Suprapubic skin (tissue), 4 donors: ENCODE results near the gene NPB. TPM values are rescaled to one million over a fixed set of nuclear protein-coding genes. Genes with fewer than 3 reads are reported as not detected.

Experiments
- DNase-seq, 2 donors: peaks; one replicate each; pipeline ENCODE4 v3.0.0-alpha.2; 2019; ENCODE audit warnings: low spot score in 2 of 2
- H3K27ac ChIP-seq: fragments of 200-600 bp; sonication (generic); one replicate; pipeline ENCODE4 v1.5.1; 2019
- H3K27me3 ChIP-seq: fragments of 200-600 bp; sonication (generic); one replicate; pipeline ENCODE4 v1.5.1; 2019
- H3K36me3 ChIP-seq: fragments of 200-600 bp; sonication (generic); one replicate; pipeline ENCODE4 v1.5.1; 2019
- H3K4me1 ChIP-seq: fragments of 200-600 bp; sonication (generic); one replicate; pipeline ENCODE4 v1.5.1; 2019
- H3K4me3 ChIP-seq: fragments of 200-600 bp; sonication (generic); one replicate; pipeline ENCODE4 v1.5.1; 2019; ENCODE audit warnings: mild to moderate bottlenecking
- H3K9me3 ChIP-seq: fragments of 200-600 bp; sonication (generic); one replicate; pipeline ENCODE4 v1.5.1; 2019
- EP300 ChIP-seq: sonication (generic); formaldehyde crosslinking; IDR thresholded peaks from one replicate; pipeline ENCODE4 v1.6.1; 2017; ENCODE audit warnings: antibody characterized with exemption
- POLR2A ChIP-seq, 2 donors: fragments of 450-650 bp; IDR thresholded peaks; one replicate each; pipeline ENCODE4 v1.6.1; 2017; ENCODE audit warnings: antibody characterized with exemption in 2 of 2, mild to moderate bottlenecking in 2 of 2, moderate library complexity in 2 of 2
- POLR2AphosphoS5 ChIP-seq, 3 donors: sonication (generic); formaldehyde crosslinking; IDR thresholded peaks; one replicate each; pipeline ENCODE4 v1.6.1; 2017; ENCODE audit warnings: antibody characterized with exemption in 3 of 3
- WGBS: methylation state at CpG from one replicate; pipeline ENCODE4 v1.1.5; 2018; 5-methylcytosine and 5-hydroxymethylcytosine counted together
- total RNA-seq, 4 donors: library from RNA; depleted of rRNA; stranded (reverse); fragments of >200 nt; gene quantifications; one replicate each; pipeline ENCODE4 v1.1.0, GENCODE V29; 2016
- TF ChIP-seq, protein P1 (sequence below), 2 donors: fragments of 200-600 bp in 1 of 2; fragments of 450-650 bp in 1 of 2; sonication (generic) in 1 of 2; IDR thresholded peaks; one replicate each; pipeline ENCODE4 v1.5.1; 2016 to 2019; ENCODE audit warnings: antibody characterized with exemption in 2 of 2, mild to moderate bottlenecking in 1 of 2, moderate library complexity in 1 of 2

The NPB gene
- total RNA-seq, 4 donors from 2014 or later, result 0.40 TPM; not detected in 3

- peaks cover 54% of the 10 kb centered on the region for H3K4me1 ChIP-seq
Measured at GRCh38 chr17:81871387-81872230, 30.4 kb upstream of the NPB start.

GRCh38 chr17:81877569-81877968, 24.5 kb upstream of the NPB start:
- Histone ChIP-seq H3K36me3 (peaks cover 22% of the 10 kb centered on the region), H3K27ac (no peak overlapping the region), H3K4me3 (no peak overlapping the region), H3K4me1 (peaks cover 7% of the 10 kb centered on the region), H3K27me3 (no peaks in the 10 kb centered on the region), H3K9me3 (no peaks in the 10 kb centered on the region)
- DNase-seq, result no peak
- 99% methylated on average over 5 of the region's 5 CpGs for WGBS
- TF ChIP-seq POLR2A (IDR thresholded peaks at IDR 0.05), result no peak
- TF ChIP-seq EP300, result no peak
- TF ChIP-seq, protein P1, sequence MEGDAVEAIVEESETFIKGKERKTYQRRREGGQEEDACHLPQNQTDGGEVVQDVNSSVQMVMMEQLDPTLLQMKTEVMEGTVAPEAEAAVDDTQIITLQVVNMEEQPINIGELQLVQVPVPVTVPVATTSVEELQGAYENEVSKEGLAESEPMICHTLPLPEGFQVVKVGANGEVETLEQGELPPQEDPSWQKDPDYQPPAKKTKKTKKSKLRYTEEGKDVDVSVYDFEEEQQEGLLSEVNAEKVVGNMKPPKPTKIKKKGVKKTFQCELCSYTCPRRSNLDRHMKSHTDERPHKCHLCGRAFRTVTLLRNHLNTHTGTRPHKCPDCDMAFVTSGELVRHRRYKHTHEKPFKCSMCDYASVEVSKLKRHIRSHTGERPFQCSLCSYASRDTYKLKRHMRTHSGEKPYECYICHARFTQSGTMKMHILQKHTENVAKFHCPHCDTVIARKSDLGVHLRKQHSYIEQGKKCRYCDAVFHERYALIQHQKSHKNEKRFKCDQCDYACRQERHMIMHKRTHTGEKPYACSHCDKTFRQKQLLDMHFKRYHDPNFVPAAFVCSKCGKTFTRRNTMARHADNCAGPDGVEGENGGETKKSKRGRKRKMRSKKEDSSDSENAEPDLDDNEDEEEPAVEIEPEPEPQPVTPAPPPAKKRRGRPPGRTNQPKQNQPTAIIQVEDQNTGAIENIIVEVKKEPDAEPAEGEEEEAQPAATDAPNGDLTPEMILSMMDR (IDR thresholded peaks at IDR 0.05), result no peak
- TF ChIP-seq POLR2AphosphoS5 (IDR thresholded peaks at IDR 0.05), result no peak

More at GRCh38 chr17:81871387-81872230, 30.4 kb upstream of the NPB start:
- Histone ChIP-seq H3K27ac (peak overlapping the region; percentile 99), H3K4me3 (peak overlapping the region; percentile 82), H3K9me3 (no peaks in the 10 kb centered on the region), H3K27me3 (no peaks in the 10 kb centered on the region), H3K36me3 (peaks cover 22% of the 10 kb centered on the region)
- TF ChIP-seq, protein P1 (IDR thresholded peaks at IDR 0.05), result peak in 1 of 2 donors; percentile 32
- TF ChIP-seq POLR2A (IDR thresholded peaks at IDR 0.05) (peak; percentile 82 to 94), EP300 (no peak), POLR2AphosphoS5 (IDR thresholded peaks at IDR 0.05) (peak; percentile 92 to 99 (median 98))
- peak in 1 of 2 donors; percentile 96 for DNase-seq
- WGBS, result 0% methylated on average over 5 of the region's 86 CpGs

- Histone ChIP-seq H3K27me3 (no peaks in the 10 kb centered on the region), H3K27ac (no peak overlapping the region), H3K4me1 (no peaks in the 10 kb centered on the region), H3K4me3 (no peak overlapping the region), H3K36me3 (peaks cover 27% of the 10 kb centered on the region), H3K9me3 (no peaks in the 10 kb centered on the region)
- DNase-seq, result no peak
- 90% methylated on average over 3 of the region's 3 CpGs for WGBS
- TF ChIP-seq EP300, result no peak
- TF ChIP-seq, protein P1 (IDR thresholded peaks at IDR 0.05), result no peak
- no peak for TF ChIP-seq POLR2AphosphoS5 (IDR thresholded peaks at IDR 0.05)
- no peak for TF ChIP-seq POLR2A (IDR thresholded peaks at IDR 0.05)
Measured at GRCh38 chr17:81878294-81878693, 23.7 kb upstream of the NPB start.

GRCh38 chr17:81879121-81879520, 22.9 kb upstream of the NPB start:
- H3K4me1 ChIP-seq, result no peaks in the 10 kb centered on the region
- peaks cover 35% of the 10 kb centered on the region for H3K36me3 ChIP-seq
- H3K27ac ChIP-seq, result no peak overlapping the region
- TF ChIP-seq POLR2AphosphoS5 (IDR thresholded peaks at IDR 0.05) (no peak), POLR2A (IDR thresholded peaks at IDR 0.05) (no peak), EP300 (no peak)
- TF ChIP-seq, protein P1 (IDR thresholded peaks at IDR 0.05), result no peak
- no peaks in the 10 kb centered on the region for H3K9me3 ChIP-seq
- no peaks in the 10 kb centered on the region for H3K27me3 ChIP-seq
- no peak overlapping the region for H3K4me3 ChIP-seq
- 87% methylated on average over 5 of the region's 5 CpGs for WGBS
- no peak for DNase-seq

GRCh38 chr17:81884520-81884919, 17.5 kb upstream of the NPB start:
- 72% methylated on average over 10 of the region's 11 CpGs for WGBS
- Histone ChIP-seq H3K36me3 (peaks cover 81% of the 10 kb centered on the region), H3K27me3 (no peaks in the 10 kb centered on the region), H3K4me1 (peaks cover 10% of the 10 kb centered on the region), H3K4me3 (no peak overlapping the region), H3K9me3 (no peaks in the 10 kb centered on the region), H3K27ac (no peak overlapping the region)
- TF ChIP-seq POLR2AphosphoS5 (IDR thresholded peaks at IDR 0.05) (no peak), EP300 (no peak), POLR2A (IDR thresholded peaks at IDR 0.05) (no peak)
- TF ChIP-seq, protein P1 (IDR thresholded peaks at IDR 0.05), result no peak
- no peak for DNase-seq
